ENCODE measurements around the gene ELP4. TPM values are rescaled to one million over a fixed set of nuclear protein-coding genes. Genes with fewer than 3 reads are reported as not detected.
"Not testable (repeated sequence)": the region's sequence is repeated elsewhere in the genome, so short reads cannot be mapped to it uniquely, and the experiment has no call there.

ELP4 gene
- total RNA-seq, 1 experiment from 2014 or later: 21.4 TPM

DNA sequence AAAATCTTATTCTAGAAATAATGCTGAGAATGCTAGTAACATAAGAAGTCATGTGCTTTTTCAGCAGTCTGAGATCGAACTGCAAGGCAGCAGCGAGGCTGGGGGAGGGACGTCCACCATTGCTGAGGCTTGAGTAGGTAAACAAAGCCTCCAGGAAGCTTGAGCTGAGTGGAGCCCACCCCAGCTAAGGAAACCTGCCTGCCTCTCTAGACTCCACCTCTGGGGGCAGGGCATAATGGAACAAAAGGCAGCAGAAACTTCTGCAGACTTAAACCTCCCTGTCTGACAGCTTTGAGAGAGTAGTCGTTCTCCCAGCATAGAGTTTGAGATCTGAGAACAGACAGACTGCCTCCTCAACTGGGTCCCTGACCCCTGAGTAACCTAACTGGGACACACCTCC lies 64.6 kb downstream of the ELP4 start:
- H3K4me1 ChIP-seq (ENCODE audit: control insufficient read depth in 1 of 2, insufficient read depth in 2 of 2, low read length in 2 of 2); BruUV-seq (replicated peaks); H3K4me2 ChIP-seq (ENCODE audit: low read length); H3K27me3 ChIP-seq (ENCODE audit: insufficient read depth, low read length); H4K20me1 ChIP-seq (ENCODE audit: insufficient read depth); H3K79me2 ChIP-seq (ENCODE audit: insufficient read depth, low read length); DNase-seq (ENCODE audit: low read depth, low spot score); RAD21 ChIA-PET (ENCODE audit: low non-redundant PET in 1 of 2, low total read pairs in 2 of 2, uncharacterized antibody in 2 of 2, unreplicated experiment in 2 of 2); H3K9ac ChIP-seq (ENCODE audit: low read length); H2AFZ ChIP-seq (ENCODE audit: low read depth, low read length, poor library complexity, severe bottlenecking); intact Hi-C loops (cut with micrococcal nuclease); ATAC-seq; H3K9me2 ChIP-seq (ENCODE audit: insufficient read depth); CTCF ChIA-PET; H3K9me3 ChIP-seq (ENCODE audit: control insufficient read depth in 1 of 2, insufficient read depth in 1 of 2, low read depth in 1 of 2, low read length in 2 of 2); H3K4me3 ChIP-seq (replicated peaks in 1 of 2; ENCODE audit: low read depth in 1 of 2, low read length in 2 of 2); POLR2A ChIA-PET; H3K36me3 ChIP-seq (ENCODE audit: control insufficient read depth in 1 of 2, insufficient read depth in 2 of 2, low read length in 2 of 2); H3K27ac ChIP-seq (ENCODE audit: low read depth, low read length): not testable (repeated sequence)

DNA sequence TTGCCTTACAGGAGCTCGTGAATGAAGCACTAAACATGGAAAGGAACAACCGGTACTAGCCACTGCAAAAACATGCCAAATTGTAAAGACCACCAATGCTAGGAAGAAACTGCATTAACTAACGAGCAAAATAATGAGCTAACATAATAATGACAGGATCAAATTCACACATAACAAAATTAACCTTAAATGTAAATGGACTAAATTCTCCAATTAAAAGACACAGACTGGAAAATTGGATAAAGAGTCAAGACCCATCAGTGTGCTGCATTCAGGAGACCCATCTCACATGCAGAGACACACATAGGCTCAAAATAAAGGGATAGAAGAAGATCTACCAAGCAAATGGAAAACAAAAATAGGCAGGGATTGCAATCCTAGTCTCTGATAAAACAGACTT lies 66.2 kb downstream of the ELP4 start:
- H3K79me2 ChIP-seq (ENCODE audit: insufficient read depth, low read length); POLR2A ChIA-PET; RAD21 ChIA-PET (ENCODE audit: low non-redundant PET in 1 of 2, low total read pairs in 2 of 2, uncharacterized antibody in 2 of 2, unreplicated experiment in 2 of 2); H3K27me3 ChIP-seq (ENCODE audit: insufficient read depth, low read length); CTCF ChIA-PET; H2AFZ ChIP-seq (ENCODE audit: low read depth, low read length, poor library complexity, severe bottlenecking); H4K20me1 ChIP-seq (ENCODE audit: insufficient read depth); H3K4me1 ChIP-seq (ENCODE audit: control insufficient read depth in 1 of 2, insufficient read depth in 2 of 2, low read length in 2 of 2); BruUV-seq (replicated peaks); DNase-seq (ENCODE audit: low read depth, low spot score); H3K9me3 ChIP-seq (ENCODE audit: control insufficient read depth in 1 of 2, insufficient read depth in 1 of 2, low read depth in 1 of 2, low read length in 2 of 2); H3K4me3 ChIP-seq (replicated peaks in 1 of 2; ENCODE audit: low read depth in 1 of 2, low read length in 2 of 2); H3K9ac ChIP-seq (ENCODE audit: low read length); ATAC-seq; H3K36me3 ChIP-seq (ENCODE audit: control insufficient read depth in 1 of 2, insufficient read depth in 2 of 2, low read length in 2 of 2); H3K9me2 ChIP-seq (ENCODE audit: insufficient read depth); intact Hi-C loops (cut with micrococcal nuclease); H3K27ac ChIP-seq (ENCODE audit: low read depth, low read length); H3K4me2 ChIP-seq (ENCODE audit: low read length): not testable (repeated sequence)

DNA sequence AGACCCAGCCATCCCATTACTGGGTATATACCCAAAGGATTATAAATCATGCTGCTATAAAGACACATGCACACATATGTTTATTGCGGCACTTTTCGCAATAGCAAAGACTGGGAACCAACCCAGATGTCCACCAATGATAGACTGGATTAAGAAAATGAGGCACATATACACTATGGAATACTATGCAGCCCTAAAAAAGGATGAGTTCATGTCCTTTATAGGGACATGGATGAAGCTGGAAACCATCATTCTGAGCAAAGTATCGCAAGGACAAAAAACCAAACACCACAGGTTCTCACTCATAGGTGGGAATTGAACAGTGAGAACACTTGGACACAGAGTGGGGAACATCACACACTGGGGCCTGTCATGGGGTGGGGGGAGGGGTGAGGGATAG lies 69.8 kb downstream of the ELP4 start:
- H3K4me1 ChIP-seq (ENCODE audit: control insufficient read depth in 1 of 2, insufficient read depth in 2 of 2, low read length in 2 of 2); RAD21 ChIA-PET (ENCODE audit: low non-redundant PET in 1 of 2, low total read pairs in 2 of 2, uncharacterized antibody in 2 of 2, unreplicated experiment in 2 of 2); DNase-seq (ENCODE audit: low read depth, low spot score); BruUV-seq (replicated peaks); H3K4me2 ChIP-seq (ENCODE audit: low read length); H4K20me1 ChIP-seq (ENCODE audit: insufficient read depth); H3K27me3 ChIP-seq (ENCODE audit: insufficient read depth, low read length); H3K9me3 ChIP-seq (ENCODE audit: control insufficient read depth in 1 of 2, insufficient read depth in 1 of 2, low read depth in 1 of 2, low read length in 2 of 2); H3K9me2 ChIP-seq (ENCODE audit: insufficient read depth); H2AFZ ChIP-seq (ENCODE audit: low read depth, low read length, poor library complexity, severe bottlenecking); CTCF ChIA-PET; H3K79me2 ChIP-seq (ENCODE audit: insufficient read depth, low read length); H3K27ac ChIP-seq (ENCODE audit: low read depth, low read length); H3K9ac ChIP-seq (ENCODE audit: low read length); intact Hi-C loops (cut with micrococcal nuclease); H3K4me3 ChIP-seq (replicated peaks in 1 of 2; ENCODE audit: low read depth in 1 of 2, low read length in 2 of 2); H3K36me3 ChIP-seq (ENCODE audit: control insufficient read depth in 1 of 2, insufficient read depth in 2 of 2, low read length in 2 of 2); POLR2A ChIA-PET; ATAC-seq: not testable (repeated sequence)

All from HCT116 (cell line).